NCI-H460 (cell line): ENCODE measurements around the gene DYNAP. TPM values are rescaled to one million over a fixed set of nuclear protein-coding genes. Genes with fewer than 3 reads are reported as not detected.

Experiments
- DNase-seq: peaks from one replicate; pipeline ENCODE4 v3.0.0-alpha.2; 2016; ENCODE audit warnings: low read depth; ENCODE audit errors: extremely low read depth
- polyA plus RNA-seq: library from polyadenylated mRNA; depleted of rRNA; stranded (reverse); fragments of >200 nt; gene quantifications from 2 replicates; pipeline ENCODE4 v1.2.3, GENCODE V29; 2014; cell fraction: nucleus; rRNA removed
- total RNA-seq: library from RNA; depleted of rRNA; stranded (reverse); fragments of >200 nt; shearing (Covaris generic); gene quantifications from 2 replicates; pipeline ENCODE4 v1.2.3, GENCODE V29; 2014; rRNA removed

The DYNAP gene
- not detected in 2 replicates for total RNA-seq
- polyA plus RNA-seq: not detected in 2 replicates

DNA sequence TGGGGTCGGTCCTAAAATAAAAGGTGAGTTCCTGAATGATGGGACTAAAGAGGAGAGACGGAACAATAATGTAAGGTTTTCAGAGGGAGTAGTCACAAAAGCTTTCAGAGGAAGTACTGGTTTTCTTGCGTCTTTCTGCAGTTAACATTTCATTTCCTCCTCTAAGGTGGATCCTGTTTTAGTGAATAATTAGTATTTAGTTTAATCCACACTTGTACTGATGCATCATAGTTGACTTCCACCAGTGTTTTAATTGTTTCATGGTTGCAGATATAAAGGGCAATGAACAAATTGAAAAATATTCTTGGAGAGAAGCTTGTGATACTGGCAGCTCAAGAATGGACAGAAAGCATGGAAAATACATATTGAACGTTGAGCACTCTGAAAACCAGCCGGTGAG lies at the start of gene DYNAP:
Gene DYNAP (plus strand): TSS at position 301 of the 400 bp plus-strand sequence. CDS start 38 bp downstream, at position 339.
- DNase-seq: no peak

GRCh38 chr18:54551590-54551989 lies 39.5 kb upstream of the DYNAP start:
- no peak for DNase-seq

DNA sequence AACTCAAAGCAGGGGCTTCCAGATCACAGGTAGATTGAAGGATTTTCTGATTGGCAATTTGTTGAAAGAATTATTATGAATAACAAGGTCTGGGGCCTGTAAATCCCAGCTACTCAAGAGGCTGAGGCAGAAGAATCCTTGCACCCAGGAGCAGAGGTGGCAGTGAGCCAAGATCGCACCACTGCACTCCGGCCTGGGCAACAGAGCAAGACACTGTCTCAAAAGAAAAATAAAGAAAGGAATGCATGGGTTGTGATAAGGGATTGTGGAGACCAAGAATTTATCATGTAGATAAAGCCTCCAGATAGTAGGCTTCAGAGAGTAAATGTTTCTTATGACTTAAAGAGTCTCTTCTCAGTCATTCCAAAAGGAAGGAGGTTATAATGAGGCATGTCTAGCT lies 35.8 kb upstream of the DYNAP start:
- DNase-seq: no peak

DNA sequence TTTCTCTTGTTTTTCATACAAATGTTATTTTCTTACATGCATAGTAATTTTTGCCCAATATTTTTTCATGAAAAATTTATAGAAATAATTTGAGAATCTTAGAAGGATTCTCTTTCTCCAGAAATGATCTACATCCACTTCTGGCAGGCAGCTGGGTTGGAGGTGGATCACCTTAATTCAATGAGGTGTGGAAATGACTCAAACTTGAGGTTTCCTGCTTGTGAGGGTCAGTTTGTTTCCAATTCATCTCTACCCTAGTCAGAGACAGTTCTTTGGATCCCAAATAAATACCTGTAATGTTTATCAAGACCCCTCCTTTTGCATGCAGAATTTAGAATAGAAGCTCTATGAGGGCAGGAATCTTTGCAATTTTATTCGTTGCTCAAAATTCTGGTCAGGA lies 35.0 kb upstream of the DYNAP start:
- no peak for DNase-seq

GRCh38 chr18:54557958-54558357 lies 33.1 kb upstream of the DYNAP start:
- DNase-seq: no peak

DNA sequence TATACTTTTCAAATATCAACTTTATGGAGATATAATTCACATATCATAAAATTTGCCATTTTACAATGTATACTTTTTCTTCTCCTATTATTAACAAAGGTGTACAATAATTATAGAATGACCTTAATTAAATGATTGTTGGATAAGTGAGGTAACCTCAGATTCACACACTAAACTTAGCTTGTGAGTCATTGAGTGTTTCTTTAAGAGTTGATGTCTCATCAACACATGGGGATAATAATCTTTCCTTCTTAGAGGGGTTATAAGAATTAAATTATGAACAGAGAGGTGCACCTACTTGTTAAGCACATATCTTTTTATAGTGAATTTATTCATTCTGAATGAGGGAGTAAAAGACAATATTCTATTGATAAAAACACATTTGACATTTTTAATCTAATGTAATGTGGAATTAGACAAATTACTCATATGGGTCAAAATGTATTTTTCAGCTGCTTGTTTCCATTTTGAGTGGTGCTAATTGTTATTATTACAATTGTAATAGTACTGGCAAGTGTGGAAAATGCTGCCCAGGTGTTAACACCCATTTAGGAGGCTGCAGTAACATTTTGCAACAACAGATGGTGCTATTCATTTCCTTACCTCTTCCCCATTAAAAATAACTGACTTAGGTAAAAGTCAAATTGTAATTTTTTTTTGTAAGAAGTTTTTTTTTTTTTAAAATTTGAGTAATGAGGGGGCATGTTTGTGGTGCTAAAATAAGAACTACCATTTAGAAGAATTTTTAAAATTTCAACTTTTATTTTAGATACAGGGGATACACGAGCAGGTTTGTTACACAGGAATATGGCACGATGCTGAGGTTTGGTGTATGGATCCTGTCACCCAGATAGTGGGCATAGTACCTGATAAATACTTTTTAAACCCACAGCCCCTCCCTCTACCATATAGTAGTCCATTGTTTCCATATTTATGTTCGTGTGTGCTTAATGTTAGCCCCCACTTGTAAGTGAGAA lies 32.1 kb upstream of the DYNAP start:
- peak; percentile 16 for DNase-seq

GRCh38 chr18:54561706-54562267 lies 29.3 kb upstream of the DYNAP start:
- no peak for DNase-seq

DNA sequence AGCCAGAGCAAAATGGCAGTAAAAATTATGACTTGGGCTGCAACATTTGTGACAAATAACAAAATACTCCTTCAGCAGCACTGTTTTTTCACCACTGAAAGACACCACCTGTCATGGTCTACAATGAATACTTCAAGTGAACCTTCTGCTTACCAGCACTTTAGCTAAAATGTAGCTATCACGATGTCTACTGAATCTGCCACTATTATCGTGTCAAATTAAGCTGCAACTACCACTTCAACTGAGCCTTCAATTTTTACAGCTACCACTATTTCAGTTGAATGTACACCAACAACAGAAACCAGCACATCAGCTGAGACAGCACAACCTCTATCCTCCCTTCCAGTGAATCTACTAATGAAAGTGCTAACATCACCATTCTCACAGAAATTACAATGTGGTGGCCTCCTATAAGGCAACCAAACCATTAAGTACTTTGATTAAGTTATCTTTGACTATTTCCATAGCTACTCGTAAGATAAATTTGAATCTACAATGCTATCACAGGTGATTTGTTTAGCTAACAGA lies 10.8 kb upstream of the DYNAP start:
- DNase-seq: no peak

DNA sequence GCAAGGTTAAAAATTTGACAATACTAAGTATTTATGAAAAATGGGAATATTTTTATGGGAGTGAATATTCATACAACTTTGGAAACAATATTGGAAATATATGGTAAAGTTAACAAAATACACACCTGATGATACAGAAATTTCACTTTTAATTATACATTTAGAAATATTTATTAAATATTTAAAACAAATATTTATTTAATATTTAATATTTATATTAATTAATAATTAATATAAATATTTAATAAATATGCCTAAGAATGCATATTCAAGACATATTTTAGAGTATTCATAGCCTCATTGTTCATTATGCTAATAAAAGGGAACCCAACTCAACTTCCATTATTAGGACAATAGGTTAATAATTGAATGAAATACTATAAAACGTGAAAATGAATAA lies 7.0 kb upstream of the DYNAP start:
- DNase-seq: no peak

DNA sequence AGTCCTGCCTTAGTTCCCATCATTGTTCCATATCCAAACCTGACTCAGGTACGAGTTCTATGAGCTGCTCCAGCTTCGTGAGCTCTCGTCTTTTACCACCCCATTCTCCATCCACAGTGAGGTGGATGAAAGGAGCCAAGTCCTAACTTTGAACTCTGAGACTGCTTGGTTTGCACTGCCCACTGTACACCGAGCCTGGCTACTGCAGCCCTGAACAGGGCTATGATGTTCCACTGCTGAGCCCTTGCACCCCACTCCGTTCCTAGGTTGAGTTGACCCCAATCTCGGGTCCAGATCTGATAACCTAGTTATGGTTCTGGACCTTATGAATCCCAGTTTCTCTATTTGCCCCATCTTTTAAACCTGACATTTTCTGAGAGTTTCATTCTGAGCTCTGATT lies 5.3 kb upstream of the DYNAP start:
- DNase-seq: no peak

DNA sequence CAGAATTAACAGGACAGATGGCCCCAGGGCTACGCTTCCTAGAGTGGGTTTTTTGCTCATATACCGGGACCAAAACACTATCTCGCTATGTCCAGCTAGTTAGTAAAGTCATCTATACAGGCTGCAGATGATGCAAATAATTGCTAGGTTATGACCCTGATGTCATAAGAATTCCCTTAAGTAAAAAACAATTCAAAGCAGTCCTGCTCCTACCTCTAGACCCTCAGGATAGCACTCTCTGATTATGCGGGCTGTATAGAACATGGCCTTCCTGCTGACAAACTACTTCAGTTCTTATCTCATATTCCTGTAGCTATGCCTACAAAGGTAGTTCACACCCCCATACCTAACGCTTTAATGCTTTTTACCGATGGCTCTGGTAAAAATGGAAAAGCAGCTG lies 13.2 kb downstream of the DYNAP start:
- DNase-seq: no peak

DNA sequence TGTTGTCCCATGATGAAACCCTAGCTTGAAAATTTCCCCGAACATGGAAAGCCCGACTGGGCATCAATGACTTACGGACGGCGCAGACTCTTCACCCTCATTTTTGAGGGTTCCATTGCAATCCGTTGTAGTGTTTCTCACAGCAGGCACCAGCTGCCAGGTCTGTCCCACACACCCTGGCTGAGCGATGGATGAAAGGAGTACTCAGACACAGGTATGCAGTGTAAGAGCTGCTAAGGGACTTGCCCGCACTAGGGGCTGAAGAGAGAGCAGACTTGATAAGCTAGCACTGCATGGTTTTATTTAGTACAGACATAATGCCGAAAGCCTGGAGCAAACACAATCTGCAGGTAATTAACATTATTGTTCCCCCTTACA lies 15.8 kb downstream of the DYNAP start:
- DNase-seq: no peak

DNA sequence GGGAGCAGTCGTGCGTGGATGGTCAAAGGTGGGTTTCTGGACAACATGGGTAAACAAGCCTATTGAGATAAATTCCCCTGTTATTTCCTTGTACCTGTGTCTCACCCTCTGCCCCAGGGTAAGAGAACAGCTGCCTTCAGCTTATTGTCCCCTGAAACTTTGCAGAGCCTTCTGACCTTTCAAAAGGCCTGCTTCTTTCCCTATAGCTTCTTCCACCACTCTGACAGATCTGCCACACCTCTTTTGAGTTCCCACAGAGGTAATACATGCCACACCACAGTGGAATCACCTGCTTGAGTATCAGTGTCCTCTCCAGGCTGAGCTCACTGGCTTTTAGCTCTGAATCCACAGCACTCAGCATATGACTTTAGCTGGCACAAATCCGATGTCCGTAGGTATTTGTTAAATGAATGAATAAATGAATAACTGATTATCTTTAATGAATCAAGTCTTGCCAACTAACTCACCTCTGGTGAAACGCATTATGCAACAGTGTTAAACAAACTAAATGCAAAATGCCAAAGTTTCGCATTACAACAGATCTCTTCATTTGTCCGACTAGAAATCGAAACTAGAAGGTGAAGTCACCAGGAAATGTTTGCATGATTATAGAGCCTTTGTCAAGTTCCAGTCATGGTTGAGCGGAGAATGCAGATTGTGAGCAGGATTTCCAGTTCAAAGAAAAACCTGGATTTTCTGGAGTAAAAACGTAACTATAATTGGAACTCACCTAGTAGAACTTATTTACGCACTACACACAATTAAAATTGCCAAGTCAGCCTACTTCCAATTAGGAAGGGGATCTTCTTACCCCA lies 16.4 kb downstream of the DYNAP start:
- DNase-seq: peak; percentile 26

DNA sequence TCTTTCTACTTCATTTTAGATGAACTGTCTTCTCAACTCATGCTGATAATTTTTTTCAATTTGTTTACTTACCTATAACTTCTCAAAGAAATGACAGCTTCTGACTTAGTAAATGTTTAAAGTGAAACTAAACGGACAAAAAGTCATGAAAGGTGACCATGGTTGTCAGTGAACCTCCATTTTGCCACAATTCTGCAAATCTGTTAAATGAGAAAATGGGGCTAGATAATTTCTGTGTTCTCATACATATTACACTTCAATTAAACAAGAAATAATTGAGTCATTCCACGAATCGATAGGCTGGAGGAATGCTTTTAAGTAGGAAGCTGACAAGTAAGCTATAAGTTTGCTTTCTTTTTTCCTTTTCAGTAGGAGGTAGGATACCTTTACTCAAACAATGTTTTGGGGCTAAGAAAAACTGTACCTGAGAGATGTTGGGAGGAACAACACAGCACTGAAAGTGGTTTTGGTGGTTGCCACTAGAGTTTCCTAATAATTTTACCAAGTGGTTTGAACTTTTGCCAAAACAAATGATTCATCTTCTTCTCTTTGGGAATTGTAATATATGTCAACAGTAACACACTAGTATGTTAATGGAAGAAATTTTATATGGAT lies 17.1 kb downstream of the DYNAP start:
- no peak for DNase-seq

- no peak for DNase-seq
These were observed 20.8 kb downstream of the DYNAP start for GRCh38 chr18:54611816-54612215.

GRCh38 chr18:54612237-54612636 lies 21.2 kb downstream of the DYNAP start:
- no peak for DNase-seq

DNA sequence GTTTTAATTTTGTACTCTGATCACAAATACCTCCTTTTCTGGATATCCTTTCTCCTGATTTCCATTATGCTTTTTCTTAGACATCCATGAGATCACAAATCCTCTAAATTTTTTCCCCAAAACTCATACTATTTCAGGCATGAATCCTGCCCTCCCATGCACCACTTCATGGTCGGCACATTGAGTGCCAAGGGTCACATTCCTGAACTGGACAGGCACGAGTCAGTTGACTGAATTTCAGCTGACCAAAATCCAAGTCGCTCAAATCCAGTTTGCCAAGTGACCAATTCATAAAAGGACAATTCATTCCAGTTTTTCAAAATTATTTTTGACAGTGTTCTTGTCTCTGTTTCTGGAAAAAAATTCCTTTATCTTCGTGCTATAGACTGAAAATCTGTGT lies 22.1 kb downstream of the DYNAP start:
- no peak for DNase-seq

DNA sequence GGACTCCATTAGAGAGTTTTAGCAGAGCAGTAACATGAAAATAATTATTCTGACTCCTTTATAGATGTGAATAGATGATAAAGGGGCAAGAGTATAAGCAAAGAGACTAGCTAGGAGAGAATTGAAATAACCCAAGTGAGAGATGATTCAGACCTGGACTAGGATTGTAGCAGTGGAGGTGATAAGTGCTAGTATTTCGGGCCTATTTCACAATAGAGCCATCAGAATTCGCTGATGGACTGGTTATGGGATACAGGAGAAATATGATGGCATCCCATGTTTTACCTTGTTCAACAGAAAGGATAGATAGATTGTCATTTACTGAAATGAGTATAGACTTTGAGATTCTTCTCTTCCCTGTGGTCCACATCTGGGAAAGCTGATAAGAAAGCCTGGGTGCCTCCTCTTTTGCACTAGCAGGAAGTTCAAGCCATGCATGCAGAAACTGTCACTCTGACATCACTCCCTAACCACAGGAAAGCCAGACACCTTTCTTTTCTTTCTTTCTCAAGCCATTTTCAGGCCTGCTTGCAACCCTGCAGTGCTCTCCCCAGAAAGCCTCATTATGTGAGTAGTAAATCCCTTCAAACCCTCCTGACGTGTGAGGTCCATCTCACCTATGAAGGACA lies 25.3 kb downstream of the DYNAP start:
- DNase-seq: no peak

GRCh38 chr18:54622084-54622483 lies 31.0 kb downstream of the DYNAP start:
- no peak for DNase-seq

- no peak for DNase-seq
These were observed 35.7 kb downstream of the DYNAP start for GRCh38 chr18:54626779-54627178.
